OCI-LY7 (cell line): ENCODE results near the gene EIF3F. TPM values are rescaled to one million over a fixed set of nuclear protein-coding genes. Genes with fewer than 3 reads are reported as not detected.

Source experiments
- BruUV-seq: library from RNA; stranded (reverse); fragments of 400-500 nt; replicated peaks from 2 replicates; lab custom pipeline; 2021; lab: Mats Ljungman, UMichigan
- CTCF ChIA-PET: fragments of 300-600 bp; sonication (Branson Sonifier 250); formaldehyde crosslinking; loops from one replicate; lab custom pipeline; 2022; ENCODE audit warnings: antibody characterized with exemption; ENCODE audit not compliant: unreplicated experiment; lab: Charles Lee
- POLR2A ChIA-PET: fragments of 300-600 bp; sonication (Branson Sonifier 250); formaldehyde crosslinking; loops from one replicate; lab custom pipeline; 2022; ENCODE audit warnings: antibody characterized with exemption; lab: Charles Lee
- DNase-seq: peaks from one replicate; pipeline ENCODE4 v3.0.0-alpha.2; 2015; ENCODE audit warnings: low spot score
- H2AFZ ChIP-seq: fragments of 200-600 bp; sonication (generic), shearing (Covaris generic); 2 replicates; pipeline ENCODE4 v1.6.1; 2014; ENCODE audit warnings: mild to moderate bottlenecking, antibody characterized with exemption, low read length, moderate library complexity
- H3K27ac ChIP-seq: fragments of 200-600 bp; sonication (generic); 2 replicates; pipeline ENCODE4 v1.5.1; 2014; ENCODE audit warnings: mixed run types, low read depth, mild to moderate bottlenecking, moderate library complexity, low read length, inconsistent platforms; ENCODE audit not compliant: poor library complexity, severe bottlenecking
- H3K36me3 ChIP-seq: fragments of 200-600 bp; sonication (generic); 2 replicates; pipeline ENCODE4 v1.6.1; 2014; ENCODE audit warnings: mild to moderate bottlenecking, antibody characterized with exemption, low read length, moderate library complexity, mixed read lengths; ENCODE audit not compliant: insufficient read depth
- H3K4me1 ChIP-seq: fragments of 200-600 bp; sonication (generic); 2 replicates; pipeline ENCODE4 v1.5.1; 2014; ENCODE audit warnings: mild to moderate bottlenecking, low read length; ENCODE audit not compliant: insufficient read depth, poor library complexity, severe bottlenecking
- H3K4me2 ChIP-seq: fragments of 200-600 bp; sonication (generic); 2 replicates; pipeline ENCODE4 v1.6.1; 2014; ENCODE audit warnings: mild to moderate bottlenecking, low read length
- H3K4me3 ChIP-seq: fragments of 200-600 bp; sonication (generic); 2 replicates; pipeline ENCODE4 v1.5.1; 2014; ENCODE audit warnings: mild to moderate bottlenecking, low read depth, low read length; ENCODE audit not compliant: poor library complexity, severe bottlenecking
- H3K79me2 ChIP-seq: fragments of 200-600 bp; sonication (generic); 2 replicates; pipeline ENCODE4 v1.6.1; 2016; ENCODE audit warnings: low read depth, mild to moderate bottlenecking, low read length, moderate library complexity, mixed read lengths; ENCODE audit not compliant: insufficient read depth
- H3K9me2 ChIP-seq: fragments of 200-600 bp; sonication (generic); 2 replicates; pipeline ENCODE4 v1.6.1; 2016; ENCODE audit warnings: mild to moderate bottlenecking, low read length, mixed read lengths; ENCODE audit not compliant: insufficient read depth
- H3K9me3 ChIP-seq: fragments of 200-600 bp; sonication (generic); 2 replicates; pipeline ENCODE4 v1.6.1; 2014; ENCODE audit warnings: mild to moderate bottlenecking, mixed run types, low read length, mixed read lengths
- H4K20me1 ChIP-seq: fragments of 200-600 bp; sonication (generic); 2 replicates; pipeline ENCODE4 v1.6.1; 2014; ENCODE audit warnings: mild to moderate bottlenecking, antibody characterized with exemption, low read length, moderate library complexity, mixed read lengths; ENCODE audit not compliant: insufficient read depth
- EZH2phosphoT487 ChIP-seq: fragments of 200-600 bp; sonication (generic); IDR thresholded peaks from 2 replicates; pipeline ENCODE4 v1.6.1; 2018; ENCODE audit warnings: low read depth, borderline replicate concordance, mild to moderate bottlenecking, mixed run types, antibody characterized with exemption, low read length, moderate library complexity, mixed read lengths
- intact Hi-C: fragments of 100-400 bp; cut with micrococcal nuclease; formaldehyde crosslinking; loops from one replicate; pipeline ENCODE4 v1.10.0; 2022; ENCODE audit not compliant: unreplicated experiment
- total RNA-seq, 2 experiments: library from RNA; depleted of rRNA in 1 of 2; stranded (reverse); fragments of >200 nt in 1 of 2; shearing (Covaris generic) in 1 of 2; gene quantifications; 2 replicates each; pipeline ENCODE4 v1.2.3, GENCODE V29; 2014 to 2022
- TF ChIP-seq, protein P1 (sequence below): fragments of 200-600 bp; sonication (generic); conservative IDR thresholded peaks from 2 replicates; pipeline ENCODE4 v1.5.1; 2014; ENCODE audit warnings: mild to moderate bottlenecking, antibody characterized with exemption, low read length, moderate library complexity, mixed read lengths

EIF3F gene
- total RNA-seq, 2 experiments from 2014 or later: 367 to 376 TPM

DNA sequence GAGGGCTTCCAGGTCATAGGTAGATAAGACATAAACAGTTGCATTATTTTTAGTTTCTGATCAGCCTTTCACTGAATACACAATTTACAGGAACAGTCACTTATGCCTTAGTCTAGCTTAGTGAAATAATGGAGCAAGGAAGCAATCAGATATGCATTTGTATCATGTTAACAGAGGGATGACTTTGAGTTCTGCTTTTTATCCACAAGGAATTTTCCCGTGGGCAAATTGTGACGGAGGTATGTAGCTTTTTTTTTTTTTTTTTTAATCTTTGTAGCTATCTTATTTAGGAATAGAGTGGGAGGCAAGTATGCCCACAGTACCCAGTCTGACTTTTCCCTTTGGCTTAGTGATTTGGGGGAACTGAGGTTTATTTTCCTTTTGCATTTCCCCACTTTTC, 18.5 kb upstream of the EIF3F start:
- TF ChIP-seq, protein P1, sequence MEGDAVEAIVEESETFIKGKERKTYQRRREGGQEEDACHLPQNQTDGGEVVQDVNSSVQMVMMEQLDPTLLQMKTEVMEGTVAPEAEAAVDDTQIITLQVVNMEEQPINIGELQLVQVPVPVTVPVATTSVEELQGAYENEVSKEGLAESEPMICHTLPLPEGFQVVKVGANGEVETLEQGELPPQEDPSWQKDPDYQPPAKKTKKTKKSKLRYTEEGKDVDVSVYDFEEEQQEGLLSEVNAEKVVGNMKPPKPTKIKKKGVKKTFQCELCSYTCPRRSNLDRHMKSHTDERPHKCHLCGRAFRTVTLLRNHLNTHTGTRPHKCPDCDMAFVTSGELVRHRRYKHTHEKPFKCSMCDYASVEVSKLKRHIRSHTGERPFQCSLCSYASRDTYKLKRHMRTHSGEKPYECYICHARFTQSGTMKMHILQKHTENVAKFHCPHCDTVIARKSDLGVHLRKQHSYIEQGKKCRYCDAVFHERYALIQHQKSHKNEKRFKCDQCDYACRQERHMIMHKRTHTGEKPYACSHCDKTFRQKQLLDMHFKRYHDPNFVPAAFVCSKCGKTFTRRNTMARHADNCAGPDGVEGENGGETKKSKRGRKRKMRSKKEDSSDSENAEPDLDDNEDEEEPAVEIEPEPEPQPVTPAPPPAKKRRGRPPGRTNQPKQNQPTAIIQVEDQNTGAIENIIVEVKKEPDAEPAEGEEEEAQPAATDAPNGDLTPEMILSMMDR: no peak
- no peak for TF ChIP-seq EZH2phosphoT487
- intact Hi-C loops: no loop called here
- Histone ChIP-seq H3K4me1 (peaks cover 16% of the 10 kb centered on the region), H3K27ac (no peak overlapping the region), H3K4me3 (no peak overlapping the region), H3K36me3 (no peaks in the 10 kb centered on the region), H3K9me2 (no peaks in the 10 kb centered on the region), H4K20me1 (no peaks in the 10 kb centered on the region), H3K79me2 (no peaks in the 10 kb centered on the region), H3K4me2 (no peak overlapping the region), H3K9me3 (no peaks in the 10 kb centered on the region), H2AFZ (peak overlapping the region; percentile 20; the same call in 1 of the 2 replicates)
- ChIA-PET POLR2A (interaction anchor here (0.6 to 1.9 kb wide), 6 partner anchors 10 to 423 kb away, joined by 3 to 7 read pairs (median 4); no protein-coding TSS in a partner anchor), CTCF (interaction anchor here (0.5 kb wide), 1 partner anchor 34 kb away, joined by 3 read pairs; no protein-coding TSS in a partner anchor)
- DNase-seq: no peak
- no TSS peak for BruUV-seq

DNA sequence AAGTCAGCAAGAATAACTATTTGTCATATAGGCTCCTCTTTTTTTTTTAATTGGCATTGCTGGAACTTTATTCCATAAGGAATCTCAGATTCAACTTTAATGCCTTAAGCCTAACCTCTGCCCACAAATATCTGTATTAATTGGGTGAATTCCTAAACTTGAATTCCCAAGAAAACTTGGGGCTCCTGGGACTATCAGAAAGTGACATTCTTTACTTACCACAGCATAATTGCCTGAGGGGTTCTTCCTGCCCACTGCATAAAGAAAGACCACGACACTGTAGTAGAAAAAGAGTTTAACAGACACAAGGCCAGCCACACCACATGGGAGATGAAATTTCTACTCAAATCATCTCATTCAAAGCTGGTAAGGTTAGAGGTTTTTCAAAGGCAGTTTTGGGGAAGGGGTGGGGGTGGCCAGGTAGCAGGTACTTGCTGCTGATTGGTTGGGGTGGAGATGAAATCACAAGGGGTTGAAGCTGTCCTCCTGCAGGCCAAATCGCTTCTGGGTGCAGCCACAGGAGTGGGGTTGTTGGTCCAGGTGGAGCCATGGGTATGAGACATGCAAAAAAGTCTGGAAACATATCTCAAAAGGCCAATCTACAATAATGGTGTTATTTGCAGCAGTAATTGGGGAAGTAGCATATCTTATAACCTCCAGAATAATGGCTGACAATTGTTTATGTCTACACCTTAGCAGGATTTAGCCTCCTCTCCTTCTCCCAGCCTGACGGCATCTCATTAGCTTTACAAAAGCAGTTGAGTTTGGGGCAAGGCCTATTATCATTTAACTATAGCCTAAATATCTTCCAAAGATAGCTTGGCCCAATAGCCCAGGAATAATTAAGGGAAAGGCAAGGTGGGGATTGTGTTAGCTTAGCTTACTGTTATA, 17.1 kb upstream of the EIF3F start:
- ChIA-PET POLR2A (interaction anchor here (0.6 to 1.9 kb wide), 2 partner anchors 17 to 500 kb away, joined by 3 to 5 read pairs; partner anchors contain the start of gene EIF3F), CTCF (no interaction called here)
- intact Hi-C loops: no loop called here
- H2AFZ ChIP-seq: no peak overlapping the region
- no peaks in the 10 kb centered on the region for H3K9me3 ChIP-seq
- TF ChIP-seq EZH2phosphoT487: no peak
- TF ChIP-seq, protein P1: no peak
- DNase-seq: no peak
- no peaks in the 10 kb centered on the region for H3K79me2 ChIP-seq
- no peak overlapping the region for H3K4me3 ChIP-seq
- H4K20me1 ChIP-seq: no peaks in the 10 kb centered on the region
- H3K4me1 ChIP-seq: peaks cover 3% of the 10 kb centered on the region
- H3K36me3 ChIP-seq: no peaks in the 10 kb centered on the region
- H3K9me2 ChIP-seq: no peaks in the 10 kb centered on the region
- H3K4me2 ChIP-seq: no peak overlapping the region
- BruUV-seq: no TSS peak
- no peak overlapping the region for H3K27ac ChIP-seq

DNA sequence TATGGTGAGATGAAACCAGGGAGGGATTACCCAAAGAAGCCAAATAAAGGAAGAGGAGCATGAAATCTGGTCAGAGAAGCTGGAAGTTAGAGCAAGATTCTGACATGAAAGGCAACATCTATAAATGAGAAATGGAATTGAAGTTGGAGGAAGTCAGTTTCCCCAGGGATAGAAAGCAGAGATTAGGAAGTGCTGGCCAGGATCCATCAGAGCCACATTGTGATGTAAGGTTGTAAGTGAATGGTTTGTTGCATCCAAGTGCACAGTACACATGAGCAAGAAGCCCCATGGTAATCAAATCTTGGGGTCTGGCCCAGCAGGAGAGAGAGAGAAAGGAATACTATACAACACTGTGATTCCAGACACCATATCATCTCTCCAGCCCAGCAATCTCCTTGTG, 15.3 kb upstream of the EIF3F start:
- DNase-seq: no peak
- no peaks in the 10 kb centered on the region for H4K20me1 ChIP-seq
- H3K36me3 ChIP-seq: no peaks in the 10 kb centered on the region
- no peak overlapping the region for H3K4me3 ChIP-seq
- BruUV-seq: no TSS peak
- no peak overlapping the region for H2AFZ ChIP-seq
- H3K79me2 ChIP-seq: no peaks in the 10 kb centered on the region
- ChIA-PET POLR2A (no interaction called here), CTCF (no interaction called here)
- intact Hi-C loops: no loop called here
- H3K27ac ChIP-seq: no peak overlapping the region
- H3K4me2 ChIP-seq: no peak overlapping the region
- TF ChIP-seq EZH2phosphoT487: no peak
- TF ChIP-seq, protein P1: no peak
- H3K9me2 ChIP-seq: no peaks in the 10 kb centered on the region
- H3K4me1 ChIP-seq: no peaks in the 10 kb centered on the region
- H3K9me3 ChIP-seq: no peaks in the 10 kb centered on the region
